ENCODE results near the gene STK10.

Gene STK10

DNA sequence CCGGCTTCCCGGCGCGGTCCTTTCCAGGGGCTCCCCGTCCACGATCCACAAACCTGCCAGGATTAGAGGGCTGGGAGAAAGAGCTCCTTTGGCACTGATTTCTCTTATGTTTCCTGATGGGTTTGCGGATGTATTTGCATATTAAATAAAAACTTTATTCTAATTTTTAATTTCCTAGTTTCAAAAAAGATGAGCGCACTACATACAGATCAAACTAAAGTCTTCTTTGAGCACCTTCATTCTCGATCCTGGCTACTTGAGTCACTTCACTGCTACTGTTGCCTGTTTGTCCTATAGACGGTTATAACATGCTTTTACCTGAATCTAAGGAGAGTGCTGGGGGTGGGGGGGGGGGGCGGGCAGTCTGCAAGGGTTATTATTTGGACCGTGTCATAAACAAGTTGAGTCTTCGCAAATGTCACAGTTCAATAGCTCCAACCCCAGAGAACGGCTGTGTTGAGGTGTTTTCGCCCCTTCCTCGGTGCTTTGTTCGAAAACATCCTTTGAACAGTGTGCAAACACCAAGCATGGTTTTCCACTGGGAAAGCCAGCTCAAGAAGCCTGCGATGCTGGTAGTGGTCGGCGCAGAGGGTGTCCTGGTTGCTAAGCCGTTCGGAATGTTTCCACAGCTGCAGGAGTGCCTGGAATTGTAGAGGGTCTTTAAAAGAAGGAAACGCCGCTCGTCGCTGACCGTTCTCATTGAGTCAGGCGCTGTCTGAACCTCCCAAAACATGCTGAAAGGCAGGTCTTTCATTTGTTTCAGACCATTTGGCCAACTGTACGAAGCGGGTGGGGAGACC lies 1.1 kb upstream of the STK10 start:
- no peak for DNase-seq (ENCODE audit: low spot score)

DNA sequence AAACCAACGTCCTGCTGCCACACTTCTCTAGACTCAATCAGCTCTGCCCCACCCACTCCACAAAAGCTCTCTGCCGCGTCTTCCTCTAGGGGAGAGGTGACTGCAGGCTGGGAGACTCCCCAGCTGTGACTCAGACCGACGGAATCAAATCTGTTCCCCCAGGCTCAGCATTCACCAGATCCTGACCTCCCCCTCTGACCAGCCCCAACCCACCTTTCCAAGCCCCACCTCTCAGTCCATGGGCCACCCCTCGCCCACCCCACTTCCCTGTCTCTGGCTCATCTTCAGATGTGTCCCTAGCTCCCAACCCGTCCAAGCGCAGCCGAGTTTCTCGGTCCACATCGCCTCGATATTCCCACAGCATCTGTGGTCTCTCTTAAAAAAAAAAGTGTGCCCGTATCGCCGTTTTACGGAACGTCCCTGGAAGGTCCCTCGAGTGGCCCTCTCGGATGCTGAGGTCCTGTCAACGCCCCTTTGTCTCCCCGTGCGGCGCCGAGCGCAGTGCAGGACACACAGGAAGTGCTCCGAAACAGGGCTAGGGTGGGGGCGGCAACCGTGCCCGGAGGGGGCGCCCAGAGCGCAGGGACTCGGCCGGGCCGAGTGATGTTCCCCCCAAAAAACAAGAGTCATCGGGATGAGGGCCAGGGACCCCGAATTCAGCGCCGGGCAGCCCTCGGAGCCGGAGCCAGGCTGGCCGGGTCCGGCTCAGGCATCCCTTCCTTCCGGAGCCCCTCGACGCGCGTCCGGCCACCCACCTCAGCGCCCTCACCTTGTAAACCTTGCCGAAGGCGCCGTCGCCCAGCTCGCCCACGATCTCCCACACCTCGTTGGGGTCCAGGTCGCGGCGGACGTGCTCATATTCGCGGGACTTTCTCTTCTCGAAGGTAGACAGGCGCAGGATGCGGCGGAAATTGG lies 649 bp downstream of the STK10 start:
- DNase-seq (ENCODE audit: low spot score), result no peak

DNA sequence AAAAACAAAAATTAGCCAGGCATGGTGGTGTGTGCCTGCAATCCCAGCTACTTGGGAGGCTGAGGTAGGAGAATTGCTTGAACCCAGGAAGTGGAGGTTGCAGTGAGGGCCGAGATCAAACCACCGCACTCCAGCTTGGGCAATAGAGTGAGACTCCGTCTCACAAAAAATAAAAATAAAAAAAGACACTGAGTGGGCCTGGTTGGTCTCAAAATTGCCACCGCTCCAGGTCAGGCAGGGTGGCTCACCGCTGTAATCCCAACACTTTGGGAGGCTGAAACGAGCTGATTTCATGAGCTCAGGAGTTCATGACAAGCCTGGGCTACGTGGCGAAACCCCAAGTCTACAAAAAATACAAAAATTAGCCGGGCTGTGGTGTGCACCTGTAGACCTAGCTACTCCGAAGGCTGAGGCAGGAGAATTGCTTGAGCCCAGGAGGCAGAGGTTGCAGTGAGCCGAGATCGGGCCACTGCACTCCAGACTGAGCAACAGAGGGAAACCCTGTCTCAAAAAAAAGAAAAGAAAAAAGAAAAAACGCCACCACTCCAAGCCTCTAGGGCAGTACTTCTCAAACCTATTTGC lies 1.8 kb downstream of the STK10 start:
- no peak for DNase-seq (ENCODE audit: low spot score)

DNA sequence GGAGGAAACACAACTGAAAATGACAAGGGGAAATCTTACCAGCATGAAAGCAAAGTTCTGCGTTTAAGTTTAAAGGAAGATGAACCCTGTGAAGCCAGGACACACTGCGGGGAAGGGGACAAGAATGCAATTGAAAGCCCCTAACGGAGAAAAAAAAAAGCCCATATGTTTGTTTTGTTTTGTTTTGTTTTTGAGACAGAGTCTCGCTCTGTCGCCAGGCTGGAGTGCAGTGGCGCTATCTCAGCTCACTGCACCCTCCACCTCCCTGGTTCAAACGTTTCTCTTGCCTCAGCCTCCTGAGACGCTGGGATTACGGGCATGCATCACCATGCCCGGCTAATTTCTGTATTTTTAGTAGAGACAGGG lies 2.9 kb downstream of the STK10 start:
- DNase-seq (ENCODE audit: low spot score), result no peak

DNA sequence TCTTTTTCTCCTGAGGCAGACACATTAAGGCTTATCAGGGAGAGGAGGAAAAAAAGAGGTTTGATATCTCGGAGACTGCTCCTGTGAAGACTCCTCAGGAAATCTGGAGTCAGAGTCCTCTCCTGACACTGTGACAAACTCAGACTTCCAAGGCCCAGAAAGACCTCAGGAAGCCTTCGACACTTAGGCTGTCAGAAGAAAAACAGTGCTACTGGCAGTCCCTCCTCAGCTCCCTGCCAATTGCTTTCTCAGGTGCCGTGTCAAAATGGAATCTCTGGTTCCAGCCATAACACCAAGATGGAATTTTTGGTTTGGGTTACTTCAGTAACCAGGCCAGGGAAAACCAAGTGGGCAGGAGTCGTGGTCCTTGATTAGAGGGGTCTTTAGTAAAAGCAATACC lies 4.1 kb downstream of the STK10 start:
- DNase-seq (ENCODE audit: low spot score), result no peak

DNA sequence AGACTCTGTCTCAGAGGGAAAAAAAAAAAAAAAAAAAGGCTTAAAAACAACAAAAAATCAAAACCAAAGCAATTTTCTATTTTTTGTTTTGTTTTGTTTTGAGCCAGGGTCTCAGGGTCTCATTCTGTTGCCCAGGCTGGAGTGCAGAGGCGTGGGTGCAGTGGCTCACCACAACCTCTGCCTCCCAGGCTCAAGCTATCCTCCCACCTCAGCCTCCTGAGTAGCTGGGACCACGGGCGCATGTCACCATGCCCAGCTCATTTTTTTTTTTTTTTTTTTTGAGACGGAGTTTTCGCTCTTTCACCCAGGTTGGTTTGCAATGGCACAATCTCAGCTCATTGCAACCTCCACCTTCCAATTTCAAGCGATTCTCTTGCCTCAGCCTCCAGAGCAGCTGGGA lies 5.7 kb downstream of the STK10 start:
- DNase-seq (ENCODE audit: low spot score), result no peak

DNA sequence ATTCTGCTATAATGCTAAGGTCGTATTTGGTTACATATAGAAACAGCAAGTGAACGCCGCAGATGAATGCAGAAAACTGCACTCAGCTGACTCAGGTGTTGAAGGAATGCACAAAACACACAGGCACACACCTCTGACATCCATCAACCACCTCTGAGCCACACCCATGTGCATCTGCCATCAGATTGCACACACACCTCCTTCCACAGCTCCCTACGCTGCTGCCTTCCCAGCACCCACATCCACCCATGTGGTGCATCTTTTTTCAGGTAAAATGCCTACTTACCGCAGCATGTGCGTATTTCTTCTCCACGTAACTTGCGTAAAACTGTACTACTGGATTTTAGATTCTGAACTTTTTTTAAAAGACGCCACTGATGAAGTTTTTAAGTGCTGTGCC lies 7.1 kb downstream of the STK10 start:
- no peak for DNase-seq (ENCODE audit: low spot score)

DNA sequence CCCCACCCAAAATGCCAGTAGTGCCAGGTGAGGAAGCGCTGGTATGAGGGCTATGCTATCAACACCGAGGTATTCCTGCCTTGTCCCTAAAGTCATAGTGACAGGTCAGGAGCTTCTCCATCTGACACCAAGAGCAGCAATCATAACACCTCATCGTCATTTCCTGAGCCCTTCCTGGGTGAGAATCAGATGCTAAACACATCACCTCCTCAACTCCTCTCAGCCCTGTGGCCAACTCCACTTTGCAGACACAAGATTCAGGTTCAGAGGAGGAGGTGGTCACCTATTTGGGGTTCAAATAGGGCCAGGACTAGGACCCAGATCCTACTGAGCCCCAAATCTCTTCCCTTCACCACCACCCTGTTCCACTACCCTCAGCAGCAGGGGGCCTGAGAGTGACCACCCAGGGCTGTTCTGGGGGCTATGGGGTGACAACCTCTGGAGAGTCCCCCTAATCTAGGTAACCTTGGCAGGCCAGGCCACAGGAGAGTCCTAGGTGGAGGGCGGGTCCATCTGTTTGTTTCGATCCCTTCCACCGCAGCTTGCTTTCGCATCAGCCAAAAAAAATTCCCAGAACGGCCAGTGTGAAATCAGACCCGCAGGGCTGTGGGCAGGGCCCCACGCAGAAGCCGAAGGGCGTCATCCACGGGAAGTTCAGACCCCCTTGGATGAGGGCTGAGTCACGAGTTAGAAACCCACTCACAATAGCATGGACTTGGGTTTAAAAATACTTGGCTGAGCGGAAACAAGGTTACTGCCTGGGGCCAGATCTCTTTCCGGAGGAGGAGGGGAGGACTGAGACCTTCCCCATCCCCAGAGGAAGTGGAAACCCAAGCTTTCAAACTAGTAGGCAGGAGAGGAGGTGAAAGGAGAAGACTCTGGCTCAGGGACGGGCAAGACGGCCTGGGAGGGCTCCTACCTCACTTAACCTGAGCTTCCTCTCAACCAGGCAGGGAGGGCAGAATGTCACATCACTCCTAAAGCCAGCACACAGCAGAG lies 8.7 kb downstream of the STK10 start:
- no peak for DNase-seq (ENCODE audit: low spot score)

DNA sequence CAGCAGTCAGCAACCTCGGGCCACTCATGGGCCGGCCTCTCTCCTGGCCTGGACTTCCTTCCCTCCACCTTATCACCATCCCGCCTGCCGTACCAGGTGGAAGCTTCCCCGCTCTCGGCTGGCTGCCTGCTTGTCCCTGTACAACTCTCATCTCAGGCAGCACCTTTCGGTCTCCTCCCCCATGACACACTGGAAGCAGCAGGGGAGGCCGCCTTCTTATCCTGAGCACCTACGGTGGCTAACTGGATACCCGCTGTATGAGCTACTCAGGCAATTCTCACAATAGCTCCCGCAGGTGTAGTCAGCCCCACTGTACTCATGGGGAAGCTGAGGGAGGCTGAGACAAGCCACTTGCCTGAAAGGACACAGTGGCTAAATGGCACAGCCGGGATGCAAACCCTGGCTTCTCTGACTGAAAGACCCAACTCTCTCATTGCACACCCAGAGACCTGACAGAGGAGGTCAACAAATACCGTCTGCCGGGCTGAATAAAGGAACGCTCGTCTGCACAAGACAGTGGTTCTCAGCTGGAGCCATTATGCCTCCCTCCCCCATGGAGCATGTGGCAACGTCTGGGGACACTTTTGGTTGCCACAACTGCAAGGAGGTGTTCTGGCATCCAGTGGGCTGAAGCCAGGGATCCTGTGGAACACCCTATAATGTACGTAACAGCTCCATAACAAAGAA lies 9.6 kb downstream of the STK10 start:
- DNase-seq (ENCODE audit: low spot score), result no peak

DNA sequence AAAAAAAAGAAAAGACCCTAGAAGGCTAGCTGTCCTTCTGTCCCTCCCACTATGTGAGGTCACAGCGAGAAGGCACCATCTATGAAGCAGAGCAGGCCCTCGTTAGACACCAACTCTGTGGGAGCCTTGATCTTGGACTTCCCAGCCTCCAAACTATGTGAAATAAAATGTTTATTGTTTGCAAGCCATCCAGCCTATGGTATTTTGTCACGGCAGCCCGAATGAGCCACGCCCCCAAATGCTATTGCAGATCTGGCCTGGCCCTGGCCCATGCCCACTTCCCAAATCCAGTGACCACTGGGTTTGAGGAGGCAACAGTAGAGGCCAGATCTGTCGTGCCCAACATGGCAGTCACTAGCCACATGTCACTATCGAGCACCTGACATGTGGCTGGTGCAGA lies 10.8 kb downstream of the STK10 start:
- DNase-seq (ENCODE audit: low spot score), result no peak

DNA sequence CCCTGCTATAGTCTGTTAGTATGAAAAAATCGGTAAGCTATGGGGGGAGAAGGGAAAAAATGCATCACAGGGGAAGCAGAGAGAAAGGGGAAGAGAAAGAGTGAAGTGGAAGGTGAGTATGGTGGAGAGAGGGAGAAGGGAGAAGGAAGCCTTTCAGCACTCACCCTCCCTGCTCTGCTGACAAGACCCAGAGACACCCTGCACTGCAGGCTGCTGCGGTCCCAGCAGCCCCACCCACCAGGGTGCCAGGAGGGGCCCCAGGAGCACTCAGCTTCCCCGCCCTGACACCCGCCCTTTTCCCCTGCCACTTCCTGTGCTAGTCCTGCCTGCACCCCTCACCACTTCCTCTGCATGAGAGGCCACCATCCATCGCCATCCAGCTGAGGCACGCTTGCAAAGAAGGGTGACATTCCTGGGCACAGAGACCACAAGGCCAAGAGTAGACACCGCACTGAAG lies 12.7 kb downstream of the STK10 start:
- peak; percentile 38 for DNase-seq (ENCODE audit: low spot score)

DNA sequence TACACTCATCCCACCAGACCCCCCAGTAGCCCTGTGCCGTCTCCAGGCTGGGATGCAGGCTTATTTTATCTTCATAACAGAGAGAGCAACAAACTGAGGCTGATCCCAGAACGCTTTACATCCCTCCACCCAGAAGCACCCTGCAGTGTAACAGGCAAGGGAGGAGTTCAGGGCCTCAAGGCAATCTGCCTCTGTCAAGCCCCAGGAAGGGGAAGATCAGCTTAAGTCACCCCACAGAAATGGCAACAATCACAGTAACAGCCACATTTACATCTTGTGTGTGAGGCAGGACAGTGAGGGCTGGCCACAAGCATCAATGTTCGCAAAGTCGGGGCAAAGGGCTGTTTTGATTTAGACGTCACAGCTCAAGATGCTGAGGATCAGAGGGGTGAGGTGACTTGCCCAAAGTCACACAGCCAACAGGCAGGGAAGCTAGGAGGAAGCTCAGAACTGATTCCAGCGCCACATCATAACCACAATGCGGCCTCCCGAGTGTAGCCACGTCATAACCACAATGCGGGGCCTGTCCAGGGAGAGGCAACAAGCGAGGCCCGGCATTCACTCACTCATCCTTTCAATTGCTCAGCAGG lies 14.4 kb downstream of the STK10 start:
- DNase-seq (ENCODE audit: low spot score), result no peak

DNA sequence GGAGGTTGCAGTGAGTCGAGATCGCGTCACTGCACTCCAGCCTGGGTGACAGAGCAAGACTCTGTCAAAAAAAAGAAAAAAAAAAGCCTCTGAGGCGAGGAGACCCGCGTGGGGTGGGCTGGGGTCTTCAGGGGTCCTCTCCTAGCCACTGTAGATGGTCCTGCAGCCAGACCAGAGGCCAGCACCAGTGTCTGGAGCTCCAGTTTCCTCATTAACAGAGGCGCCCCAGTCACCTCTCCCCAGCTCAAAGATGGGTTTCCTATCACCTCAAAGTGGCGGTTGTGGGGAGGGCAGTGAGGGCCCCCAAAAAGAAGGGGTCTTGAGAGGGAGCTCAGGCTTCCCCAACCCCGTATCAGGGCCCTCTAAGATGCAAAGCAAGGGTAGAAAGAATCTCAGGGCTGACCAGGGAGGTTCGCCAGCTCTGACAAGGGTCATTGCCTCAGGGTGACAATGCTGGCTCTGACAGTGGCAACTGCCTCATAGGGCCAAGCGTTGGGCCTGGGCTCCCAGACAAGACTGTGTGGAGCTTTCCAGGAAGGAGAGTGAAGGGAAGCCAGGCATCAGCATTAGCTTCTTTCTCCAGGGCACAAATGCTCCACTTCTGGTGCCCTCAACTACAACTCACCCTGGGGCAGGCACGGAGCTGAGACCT lies 15.0 kb downstream of the STK10 start:
- DNase-seq (ENCODE audit: low spot score), result peak; percentile 78

DNA sequence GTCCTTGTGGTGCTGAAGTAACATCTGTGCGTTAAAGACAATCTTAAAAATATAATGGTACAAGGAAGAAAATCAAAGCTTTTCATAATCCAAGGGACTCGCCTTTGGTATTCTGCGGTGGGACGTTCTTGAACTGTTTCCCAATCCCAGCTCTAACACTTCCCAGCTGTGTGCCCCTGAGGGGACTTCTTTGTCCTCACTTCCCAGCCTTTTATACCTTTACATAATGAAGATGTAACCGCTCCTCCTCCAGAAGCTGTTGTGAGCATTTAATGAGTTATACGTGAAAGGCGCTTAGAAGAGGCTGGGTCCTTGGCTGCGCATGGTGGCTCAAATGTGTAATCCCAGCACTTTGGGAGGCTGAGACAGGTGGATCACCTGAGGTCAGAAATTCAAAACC lies 16.9 kb downstream of the STK10 start:
- DNase-seq (ENCODE audit: low spot score), result no peak

DNA sequence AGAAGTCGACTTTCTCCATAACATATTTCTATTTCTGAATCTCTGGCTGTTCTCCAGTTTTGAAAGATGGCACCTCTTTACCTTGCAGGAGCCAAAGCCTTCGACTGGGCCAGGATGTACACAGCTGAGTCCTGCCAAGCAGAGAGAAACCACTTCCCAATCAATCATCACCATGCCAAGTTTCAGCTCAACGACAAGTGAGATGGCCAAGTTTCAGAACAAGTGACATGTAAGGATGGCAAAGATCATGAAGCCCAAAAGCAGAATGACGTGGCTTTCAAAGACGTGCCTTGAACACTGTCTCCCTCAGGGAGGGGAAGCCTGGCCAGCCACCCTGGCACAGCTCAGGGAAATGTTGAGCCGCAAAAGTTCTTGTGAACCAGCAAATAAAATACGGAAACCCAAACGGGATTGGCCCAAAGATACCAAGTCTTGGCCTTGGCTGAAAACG lies 17.7 kb downstream of the STK10 start:
- DNase-seq (ENCODE audit: low spot score), result no peak

DNA sequence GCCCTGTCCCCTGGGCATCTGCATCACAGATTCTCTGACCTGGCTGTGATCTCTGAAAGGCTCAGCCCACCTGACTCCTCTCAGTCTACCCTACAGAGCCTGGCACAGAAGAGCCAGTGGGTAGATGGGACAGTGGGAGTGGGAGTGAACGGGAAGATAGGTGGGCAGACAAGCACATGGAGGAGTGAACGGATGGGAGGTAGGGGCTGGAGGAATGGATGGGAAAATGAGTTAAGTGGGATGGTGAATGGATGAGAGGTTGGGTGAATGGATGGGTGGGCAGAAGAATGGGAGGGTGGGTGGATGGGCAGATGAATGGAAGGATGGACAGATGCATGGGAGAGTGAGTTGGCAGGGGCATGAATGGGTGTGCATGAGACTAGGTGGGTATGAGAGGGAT lies 18.8 kb downstream of the STK10 start:
- DNase-seq (ENCODE audit: low spot score), result no peak

DNA sequence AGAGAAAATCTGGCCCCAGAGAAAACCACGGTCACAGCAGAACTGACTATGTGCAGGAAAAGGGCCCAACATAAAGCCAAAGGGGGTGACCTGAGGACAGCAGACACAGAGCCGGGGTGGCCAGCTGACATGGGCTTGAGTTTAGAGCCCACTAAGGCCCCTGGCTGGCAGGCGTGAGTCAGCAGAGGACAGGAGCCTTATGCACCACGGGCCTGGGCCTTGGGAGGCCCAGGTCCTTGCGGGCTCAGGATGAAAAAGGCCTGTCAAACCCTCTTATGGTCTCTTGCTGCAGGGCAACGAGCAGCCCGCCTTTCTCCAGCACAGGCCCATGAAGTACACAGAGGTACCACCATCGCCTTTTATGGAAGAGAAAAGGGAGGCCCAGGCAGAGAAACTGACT lies 19.7 kb downstream of the STK10 start:
- DNase-seq (ENCODE audit: low spot score), result no peak

DNA sequence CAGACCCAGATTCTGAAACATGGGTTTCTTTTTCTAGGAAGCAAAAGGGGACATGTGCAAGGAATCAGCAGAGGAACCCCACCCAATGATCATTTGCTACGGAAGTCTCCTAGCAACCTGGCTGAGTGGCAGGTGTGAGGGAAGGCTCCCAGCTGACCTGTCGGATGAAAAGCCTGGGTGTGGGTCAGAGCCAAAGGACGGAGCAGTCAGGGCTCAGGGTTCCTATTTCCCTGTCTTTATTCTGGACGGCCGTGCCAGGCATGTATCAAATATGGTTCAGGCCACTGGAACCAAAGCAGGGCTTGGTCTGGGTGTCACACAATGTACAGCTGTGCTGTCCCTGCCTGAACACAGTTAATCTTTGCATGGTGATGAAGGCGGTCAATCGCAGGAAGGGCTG lies 20.1 kb downstream of the STK10 start:
- DNase-seq (ENCODE audit: low spot score), result no peak

DNA sequence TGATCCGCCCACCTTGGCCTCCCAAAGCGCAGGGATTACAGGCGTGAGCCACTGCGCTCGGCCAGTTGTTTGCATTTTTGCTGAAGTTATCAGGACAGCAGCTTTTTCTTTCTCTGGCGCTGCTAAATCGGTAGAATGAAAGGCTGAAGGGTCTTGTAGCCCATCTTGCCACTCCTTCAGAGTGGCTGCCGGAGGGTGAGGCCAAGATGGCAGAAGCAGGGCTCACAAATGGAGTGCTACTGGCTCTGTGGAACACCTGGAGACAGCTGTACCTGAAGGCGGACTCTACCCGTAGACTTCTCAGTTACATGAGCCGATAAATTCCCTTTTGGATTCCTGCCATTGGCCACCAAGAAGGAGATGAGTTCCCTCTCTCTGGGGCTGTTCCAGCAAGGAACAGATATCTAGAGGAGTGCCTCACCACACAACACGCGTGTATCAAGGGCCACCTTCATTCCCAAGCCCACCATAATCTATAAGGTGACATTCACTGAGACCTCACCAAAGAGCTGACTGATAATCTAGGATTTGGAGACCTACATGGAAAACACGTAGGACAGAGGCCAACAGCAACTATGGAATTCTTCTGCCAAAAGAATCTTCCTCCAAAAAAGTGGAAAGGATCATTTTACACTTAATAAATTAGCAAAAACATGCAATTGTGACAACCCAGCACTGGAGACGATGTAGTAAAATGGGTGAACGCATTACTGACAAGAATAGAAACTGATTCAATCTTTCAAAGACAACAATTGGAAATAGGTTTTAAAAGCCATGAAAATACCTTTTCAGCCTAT lies 21.8 kb downstream of the STK10 start:
- DNase-seq (ENCODE audit: low spot score), result no peak
